ENCODE results near the gene CCDC197. TPM values are rescaled to one million over a fixed set of nuclear protein-coding genes. Genes with fewer than 3 reads are reported as not detected.

The CCDC197 gene
- total and polyA plus RNA-seq, 4 donors: not detected

- H3K27ac ChIP-seq (ENCODE audit: low read depth in 1 of 2, low read length in 2 of 2): peak overlapping the region in 1 of 2 donors; percentile 48
- H3K36me3 ChIP-seq (ENCODE audit: control insufficient read depth in 4 of 4, insufficient read depth in 3 of 4, low read depth in 1 of 4, low read length in 3 of 4): no peaks in the 10 kb centered on the region
- no peak for DNase-seq (ENCODE audit: low spot score)
- H3K27me3 ChIP-seq (ENCODE audit: control insufficient read depth in 4 of 4, insufficient read depth in 4 of 4, low read length in 3 of 4): no peaks in the 10 kb centered on the region
- no peak for TF ChIP-seq CTCF (IDR thresholded peaks at IDR 0.05; ENCODE audit: low read depth, low read length, missing input control)
- no peak for TF ChIP-seq FOXA2 (IDR thresholded peaks at IDR 0.05)
- no peak for TF ChIP-seq RAD21 (IDR thresholded peaks at IDR 0.05)
- H3K4me1 ChIP-seq (ENCODE audit: control insufficient read depth in 4 of 4, insufficient read depth in 4 of 4, low read length in 3 of 4): peaks cover 0 to 9% (median 2%) of the 10 kb centered on the region in 4 donors
- no peaks in the 10 kb centered on the region for H3K9me3 ChIP-seq (ENCODE audit: control insufficient read depth in 4 of 4, low read length in 3 of 4)
- WGBS: 78% methylated on average over 4 of the region's 4 CpGs
- no peak overlapping the region for H3K9ac ChIP-seq (ENCODE audit: low read depth in 1 of 2, low read length in 2 of 2)
- H3K4me3 ChIP-seq (ENCODE audit: low read depth in 1 of 3, low read length in 3 of 3): no peak overlapping the region
Observed at GRCh38 chr14:93963692-93964091, 33.4 kb upstream of the CCDC197 start.

- H3K36me3 ChIP-seq (ENCODE audit: control insufficient read depth in 4 of 4, insufficient read depth in 3 of 4, low read depth in 1 of 4, low read length in 3 of 4): no peaks in the 10 kb centered on the region
Observed at GRCh38 chr14:93964281-93964680, 32.8 kb upstream of the CCDC197 start.

More at GRCh38 chr14:93964281-93964680, 32.8 kb upstream of the CCDC197 start:
- TF ChIP-seq FOXA1 (IDR thresholded peaks at IDR 0.05) (no peak), JUND (IDR thresholded peaks at IDR 0.05) (no peak), HNF4G (IDR thresholded peaks at IDR 0.05) (no peak), ATF3 (IDR thresholded peaks at IDR 0.05) (no peak), GABPA (IDR thresholded peaks at IDR 0.05 in 1 of 2, conservative IDR thresholded peaks at IDR 0.05 in 1 of 2) (no peak), CTCF (IDR thresholded peaks at IDR 0.05; ENCODE audit: low read depth, low read length, missing input control) (no peak), RAD21 (IDR thresholded peaks at IDR 0.05) (no peak), MAX (IDR thresholded peaks at IDR 0.05) (no peak), ZBTB33 (IDR thresholded peaks at IDR 0.05) (no peak), RXRA (IDR thresholded peaks at IDR 0.05) (no peak), FOXA2 (IDR thresholded peaks at IDR 0.05) (no peak), REST (IDR thresholded peaks at IDR 0.05) (no peak), SP1 (IDR thresholded peaks at IDR 0.05) (no peak), NR2F2 (IDR thresholded peaks at IDR 0.05) (no peak), YY1 (IDR thresholded peaks at IDR 0.05) (no peak), HNF4A (conservative IDR thresholded peaks at IDR 0.05) (no peak)
- H3K27ac ChIP-seq (ENCODE audit: low read depth in 1 of 2, low read length in 2 of 2): no peak overlapping the region
- peaks cover 0 to 9% (median 2%) of the 10 kb centered on the region in 4 donors for H3K4me1 ChIP-seq (ENCODE audit: control insufficient read depth in 4 of 4, insufficient read depth in 4 of 4, low read length in 3 of 4)
- no peak overlapping the region for H3K4me3 ChIP-seq (ENCODE audit: low read depth in 1 of 3, low read length in 3 of 3)
- no peaks in the 10 kb centered on the region for H3K9me3 ChIP-seq (ENCODE audit: control insufficient read depth in 4 of 4, low read length in 3 of 4)
- H3K27me3 ChIP-seq (ENCODE audit: control insufficient read depth in 4 of 4, insufficient read depth in 4 of 4, low read length in 3 of 4): no peaks in the 10 kb centered on the region
- 95% methylated on average over 10 of the region's 10 CpGs for WGBS
- no peak for DNase-seq (ENCODE audit: low spot score)
- no peak overlapping the region for H3K9ac ChIP-seq (ENCODE audit: low read depth in 1 of 2, low read length in 2 of 2)
